Eye (tissue), 1 donor: ENCODE data around the gene USP38.
"Not testable (repeated sequence)": the region's sequence is repeated elsewhere in the genome, so short reads cannot be mapped to it uniquely, and the experiment has no call there.

Experiments used
- DNase-seq: peaks from one replicate; pipeline ENCODE4 v3.0.0-alpha.2; 2015

Gene USP38

GRCh38 chr4:143207555-143207954 is 22.8 kb downstream of the USP38 start:
- DNase-seq: peak; percentile 43

- no peak for DNase-seq
Observed at GRCh38 chr4:143212566-143212965, 27.8 kb downstream of the USP38 start.

- no peak for DNase-seq
Observed at GRCh38 chr4:143215873-143216272, 31.2 kb downstream of the USP38 start.

- no peak for DNase-seq
Observed at GRCh38 chr4:143224255-143224654, 39.5 kb downstream of the USP38 start.

GRCh38 chr4:143225167-143225566 is 40.5 kb downstream of the USP38 start:
- no peak for DNase-seq

GRCh38 chr4:143230683-143231082 is 46.0 kb downstream of the USP38 start:
- no peak for DNase-seq

- DNase-seq: no peak
Observed at GRCh38 chr4:143232277-143232676, 47.6 kb downstream of the USP38 start.

- no peak for DNase-seq
Observed at GRCh38 chr4:143234153-143234552, 49.4 kb downstream of the USP38 start.

- DNase-seq: not testable (repeated sequence)
Observed at GRCh38 chr4:143237195-143237594, 52.5 kb downstream of the USP38 start.

GRCh38 chr4:143240939-143241679 is 56.4 kb downstream of the USP38 start:
- DNase-seq: no peak

GRCh38 chr4:143241892-143242291 is 57.2 kb downstream of the USP38 start:
- no peak for DNase-seq

GRCh38 chr4:143243041-143243440 is 58.3 kb downstream of the USP38 start:
- DNase-seq: no peak

- DNase-seq: no peak
Observed at GRCh38 chr4:143246977-143247376, 62.3 kb downstream of the USP38 start.

- no peak for DNase-seq
Observed at GRCh38 chr4:143247866-143248265, 63.1 kb downstream of the USP38 start.

GRCh38 chr4:143248827-143249226 is 64.1 kb downstream of the USP38 start:
- DNase-seq: no peak

- no peak for DNase-seq
Observed at GRCh38 chr4:143250617-143251016, 65.9 kb downstream of the USP38 start.

GRCh38 chr4:143251348-143251747 is 66.6 kb downstream of the USP38 start:
- no peak for DNase-seq

- DNase-seq: no peak
Observed at GRCh38 chr4:143251779-143252178, 67.1 kb downstream of the USP38 start.

GRCh38 chr4:143252478-143252877 is 67.8 kb downstream of the USP38 start:
- DNase-seq: no peak

GRCh38 chr4:143253166-143253565 is 68.4 kb downstream of the USP38 start:
- DNase-seq: no peak

GRCh38 chr4:143254491-143255226 is 69.9 kb downstream of the USP38 start:
- DNase-seq: no peak

- no peak for DNase-seq
Observed at GRCh38 chr4:143256456-143256855, 71.7 kb downstream of the USP38 start.

- no peak for DNase-seq
Observed at GRCh38 chr4:143257356-143257755, 72.6 kb downstream of the USP38 start.

- DNase-seq: no peak
Observed at GRCh38 chr4:143260750-143261149, 76.0 kb downstream of the USP38 start.
